Renal cortical epithelial cell (primary cell): Measurements from ENCODE around the gene PLXNA4. TPM values are rescaled to one million over a fixed set of nuclear protein-coding genes. Genes with fewer than 3 reads are reported as not detected.

Experiments used
- DNase-seq: peaks from one replicate; pipeline ENCODE4 v3.0.0-alpha.2; 2011; ENCODE audit warnings: low read depth
- total RNA-seq: library from RNA; depleted of rRNA; stranded (reverse); fragments of >200 nt; gene quantifications from 2 replicates; pipeline ENCODE4 v1.2.3, GENCODE V29; 2014

Gene PLXNA4
- total RNA-seq, 1 donor from 2014 or later = 0.05 TPM

- DNase-seq = no peak
Measured at GRCh38 chr7:132243051-132243450, 333.2 kb downstream of the PLXNA4 start.

- DNase-seq = no peak
Measured at GRCh38 chr7:132242192-132242812, 334.0 kb downstream of the PLXNA4 start.

- DNase-seq = no peak
Measured at GRCh38 chr7:132240821-132241422, 335.3 kb downstream of the PLXNA4 start.

GRCh38 chr7:132240262-132240661 is 336.0 kb downstream of the PLXNA4 start:
- DNase-seq = no peak

GRCh38 chr7:132239422-132239994 is 336.8 kb downstream of the PLXNA4 start:
- DNase-seq = no peak

- DNase-seq = peak; percentile 43
Measured at GRCh38 chr7:132234711-132235110, 341.6 kb downstream of the PLXNA4 start.

- DNase-seq = no peak
Measured at GRCh38 chr7:132232406-132232805, 343.9 kb downstream of the PLXNA4 start.

GRCh38 chr7:132230462-132230861 is 345.8 kb downstream of the PLXNA4 start:
- no peak for DNase-seq

- DNase-seq = no peak
Measured at GRCh38 chr7:132228240-132228639, 348.0 kb downstream of the PLXNA4 start.

GRCh38 chr7:132226957-132227290 is 349.3 kb downstream of the PLXNA4 start:
- no peak for DNase-seq

- no peak for DNase-seq
Measured at GRCh38 chr7:132226046-132226956, 350.0 kb downstream of the PLXNA4 start.

- no peak for DNase-seq
Measured at GRCh38 chr7:132225216-132226030, 350.8 kb downstream of the PLXNA4 start.

GRCh38 chr7:132221356-132221755 is 354.9 kb downstream of the PLXNA4 start:
- DNase-seq = no peak

GRCh38 chr7:132220060-132220459 is 356.2 kb downstream of the PLXNA4 start:
- DNase-seq = no peak

- no peak for DNase-seq
Measured at GRCh38 chr7:132218876-132219275, 357.4 kb downstream of the PLXNA4 start.

- DNase-seq = no peak
Measured at GRCh38 chr7:132216847-132217525, 359.3 kb downstream of the PLXNA4 start.

- no peak for DNase-seq
Measured at GRCh38 chr7:132214452-132214851, 361.8 kb downstream of the PLXNA4 start.

- DNase-seq = no peak
Measured at GRCh38 chr7:132213583-132213982, 362.7 kb downstream of the PLXNA4 start.

GRCh38 chr7:132211971-132212370 is 364.3 kb downstream of the PLXNA4 start:
- no peak for DNase-seq

GRCh38 chr7:132210821-132211220 is 365.4 kb downstream of the PLXNA4 start:
- DNase-seq = no peak

- no peak for DNase-seq
Measured at GRCh38 chr7:132207782-132208181, 368.5 kb downstream of the PLXNA4 start.
